A549 (cell line): ENCODE measurements around the gene ALOX12. TPM values are rescaled to one million over a fixed set of nuclear protein-coding genes. Genes with fewer than 3 reads are reported as not detected.
"Not testable (repeated sequence)": the region's sequence is repeated elsewhere in the genome, so short reads cannot be mapped to it uniquely, and the experiment has no call there.

Experiments used
- ATAC-seq, 2 experiments: fragments of 200-7000 bp in 1 of 2; fragments of >200 bp in 1 of 2; cut with Nextera tagmentation in 1 of 2; cut with Tn5 transposase in 1 of 2; 3 replicates each; pipeline versions ENCODE4 v1.8.0 to v1.9.1; 2018 to 2020; ENCODE audit warnings: mild to moderate bottlenecking in 1 of 2, moderate library complexity in 1 of 2
- CTCF ChIA-PET: fragments of 300-600 bp; sonication (Branson Sonifier 250); formaldehyde crosslinking; extraction: SDS; loops from one replicate; lab custom pipeline; 2021; ENCODE audit warnings: antibody characterized with exemption, inconsistent platforms; lab: Yijun Ruan, JAX
- POLR2A ChIA-PET: fragments of 350-600 bp; formaldehyde crosslinking; extraction: SDS; loops from one replicate; lab custom pipeline; 2021; ENCODE audit warnings: antibody characterized with exemption, inconsistent platforms; lab: Yijun Ruan, JAX
- DNase-seq, 2 experiments: peaks; one replicate each; pipeline versions ENCODE4 v3.0.0 to v3.0.0-alpha.2; 2011 to 2016; ENCODE audit warnings: low read depth in 1 of 2, low spot score in 1 of 2
- FAIRE-seq: peaks from 2 replicates; lab custom pipeline; 2011; peaks lifted over from hg19 to GRCh38; lab: Jason Lieb, UNC
- H3K27ac ChIP-seq, 2 experiments: fragments of >200 bp; sonication (Bioruptor Twin); formaldehyde crosslinking; 3 replicates each; pipeline ENCODE4 v1.5.1; 2016 to 2017
- H3K4me1 ChIP-seq: fragments of >200 bp; sonication (Bioruptor Twin); formaldehyde crosslinking; 3 replicates; pipeline ENCODE4 v1.6.1; 2016
- H3K4me2 ChIP-seq: fragments of >200 bp; sonication (Bioruptor Twin); formaldehyde crosslinking; 3 replicates; pipeline ENCODE4 v1.6.1; 2016
- H3K4me3 ChIP-seq: fragments of >200 bp; sonication (Bioruptor Twin); formaldehyde crosslinking; 3 replicates; pipeline ENCODE4 v1.5.1; 2016
- H3K9me3 ChIP-seq: fragments of >200 bp; sonication (Bioruptor Twin); formaldehyde crosslinking; 3 replicates; pipeline ENCODE4 v1.6.1; 2016
- CEBPB ChIP-seq, 2 experiments: fragments of >200 bp in 1 of 2; sonication (Bioruptor Twin) in 1 of 2; formaldehyde crosslinking in 1 of 2; IDR thresholded peaks; 2 replicates each; pipeline ENCODE4 v1.6.1; 2012 to 2016
- EHF ChIP-seq: fragments of 250-450 bp; sonication (Bioruptor Pico); IDR thresholded peaks from 2 replicates; pipeline ENCODE4 v1.5.0; 2020; ENCODE audit warnings: mild to moderate bottlenecking
- EHMT2 ChIP-seq: fragments of 200-600 bp; sonication (generic); IDR thresholded peaks from 2 replicates; pipeline ENCODE4 v1.6.1; 2016; ENCODE audit warnings: antibody characterized with exemption, low read depth, mild to moderate bottlenecking, moderate library complexity
- EP300 ChIP-seq, 2 experiments: fragments of >200 bp; sonication (Bioruptor Twin); formaldehyde crosslinking; IDR thresholded peaks; 2 replicates in 1 of 2; 3 replicates in 1 of 2; pipeline ENCODE4 v1.6.1; 2016 to 2017
- FOXS1 ChIP-seq: fragments of 250-450 bp; sonication (Bioruptor Pico); IDR thresholded peaks from 2 replicates; pipeline ENCODE4 v1.5.0; 2020; ENCODE audit warnings: mild to moderate bottlenecking, moderate library complexity
- GATA3 ChIP-seq: IDR thresholded peaks from 2 replicates; pipeline ENCODE4 v1.6.1; 2012; ENCODE audit warnings: borderline replicate concordance
- HOXB5 ChIP-seq: fragments of 250-450 bp; sonication (Bioruptor Pico); IDR thresholded peaks from 2 replicates; pipeline ENCODE4 v1.5.0; 2020; ENCODE audit warnings: mild to moderate bottlenecking, moderate library complexity
- JUN ChIP-seq, 2 experiments: fragments of >200 bp; sonication (Bioruptor Twin); formaldehyde crosslinking; IDR thresholded peaks; 2 replicates in 1 of 2; 3 replicates in 1 of 2; pipeline ENCODE4 v1.6.1; 2016 to 2017
- KDM1A ChIP-seq: fragments of 200-600 bp; sonication (generic); IDR thresholded peaks from 2 replicates; pipeline ENCODE4 v1.6.1; 2016; ENCODE audit warnings: low read depth, mild to moderate bottlenecking
- MAFK ChIP-seq: fragments of 450-650 bp; IDR thresholded peaks from 2 replicates; pipeline ENCODE4 v1.6.1; 2014; ENCODE audit not compliant: partially characterized antibody
- MYC ChIP-seq: IDR thresholded peaks from 2 replicates; pipeline ENCODE4 v1.6.1; 2012; ENCODE audit warnings: mild to moderate bottlenecking, inconsistent platforms, low read length, improper control_type of control experiment, borderline replicate concordance
- POLR2A ChIP-seq: IDR thresholded peaks from 2 replicates; pipeline ENCODE4 v1.6.1; 2012; ENCODE audit warnings: mild to moderate bottlenecking, low read length
- SMC3 ChIP-seq: fragments of >200 bp; sonication (Bioruptor Twin); formaldehyde crosslinking; IDR thresholded peaks from 3 replicates; pipeline ENCODE4 v1.6.1; 2018; ENCODE audit warnings: inconsistent platforms
- TFCP2L1 ChIP-seq: fragments of 250-450 bp; sonication (Bioruptor Pico); IDR thresholded peaks from 2 replicates; pipeline ENCODE4 v1.5.0; 2021; ENCODE audit warnings: mild to moderate bottlenecking
- ZC3H11A ChIP-seq: fragments of 450-650 bp; IDR thresholded peaks from 2 replicates; pipeline ENCODE4 v1.6.1; 2014; ENCODE audit warnings: antibody characterized with exemption, mild to moderate bottlenecking
- ZNF302 ChIP-seq: fragments of 250-450 bp; sonication (Bioruptor Pico); IDR thresholded peaks from 2 replicates; pipeline ENCODE4 v1.9.0; 2021; ENCODE audit warnings: inconsistent platforms, mild to moderate bottlenecking, moderate library complexity
- WGBS: methylation state at CpG from one replicate; pipeline ENCODE4 v1.1.6; 2017; ENCODE audit errors: missing lambda C conversion rate; 5-methylcytosine and 5-hydroxymethylcytosine counted together
- polyA plus RNA-seq, 4 experiments: library from polyadenylated mRNA; depleted of rRNA in 3 of 4; stranded (reverse); fragments of >200 nt; fragmentation: RNase III in 1 of 4; extraction: RNeasy Plus Mini Kit Qiagen cat#74134 plus additional on column Dnase treatment in 1 of 4; gene quantifications; 2 replicates in 3 of 4; 3 replicates in 1 of 4; pipeline ENCODE4 v1.2.3, GENCODE V29; 2011 to 2017
- TF ChIP-seq, protein P1 (sequence below): fragments of 150-350 bp; IDR thresholded peaks from 2 replicates; pipeline ENCODE4 v1.6.1; 2014; ENCODE audit warnings: low read depth, mild to moderate bottlenecking, low read length
- TF ChIP-seq, protein P2 (sequence below): IDR thresholded peaks from 2 replicates; pipeline ENCODE4 v1.6.1; 2012
- TF ChIP-seq, protein P3 (sequence below): fragments of 250-450 bp; sonication (Bioruptor Pico); IDR thresholded peaks from 2 replicates; pipeline ENCODE4 v1.5.0; 2021; ENCODE audit warnings: mild to moderate bottlenecking, moderate library complexity, borderline replicate concordance

The ALOX12 gene
- polyA plus RNA-seq, 2 of the 4 experiments (the other 2 are of a cell fraction): not detected

DNA sequence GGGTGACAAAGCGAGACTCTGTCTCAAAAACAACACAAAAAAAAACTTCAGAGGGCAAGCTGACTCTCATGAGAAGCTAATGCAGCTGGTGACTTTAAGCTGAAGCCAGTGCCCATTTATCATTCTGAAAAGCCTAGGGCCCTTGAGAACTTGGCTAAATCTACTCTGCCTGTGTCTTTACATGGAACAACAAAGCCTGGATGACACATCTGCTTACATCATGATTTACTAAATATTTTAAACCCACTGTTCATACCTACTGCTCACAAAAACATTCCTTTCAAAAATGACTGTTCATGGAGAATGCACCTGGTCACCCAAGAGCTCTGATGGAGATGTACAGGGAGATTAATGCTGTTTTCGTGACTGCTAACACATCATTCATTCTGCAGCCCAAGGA, 6.1 kb upstream of the ALOX12 start:
- no peak for DNase-seq
- H3K4me1 ChIP-seq: no peaks in the 10 kb centered on the region
- ATAC-seq: no peak
- no peak overlapping the region for H3K4me3 ChIP-seq
- FAIRE-seq: no peak
- CTCF ChIA-PET: interaction anchor here (1.0 to 2.4 kb wide), 9 partner anchors 10 to 517 kb away, joined by 3 to 13 read pairs (median 6); no protein-coding TSS in a partner anchor
- POLR2A ChIA-PET: no interaction called here
- TF ChIP-seq HOXB5 (CRISPR knock-in tag) (no peak), EHF (CRISPR knock-in tag) (no peak), MAFK (no peak), FOXS1 (CRISPR knock-in tag) (no peak), CEBPB (IDR thresholded peaks at IDR 0.05) (no peak), ZNF302 (CRISPR knock-in tag) (no peak), KDM1A (no peak), TFCP2L1 (CRISPR knock-in tag) (no peak), ZC3H11A (no peak), MYC (no peak), SMC3 (no peak)
- TF ChIP-seq, protein P1, sequence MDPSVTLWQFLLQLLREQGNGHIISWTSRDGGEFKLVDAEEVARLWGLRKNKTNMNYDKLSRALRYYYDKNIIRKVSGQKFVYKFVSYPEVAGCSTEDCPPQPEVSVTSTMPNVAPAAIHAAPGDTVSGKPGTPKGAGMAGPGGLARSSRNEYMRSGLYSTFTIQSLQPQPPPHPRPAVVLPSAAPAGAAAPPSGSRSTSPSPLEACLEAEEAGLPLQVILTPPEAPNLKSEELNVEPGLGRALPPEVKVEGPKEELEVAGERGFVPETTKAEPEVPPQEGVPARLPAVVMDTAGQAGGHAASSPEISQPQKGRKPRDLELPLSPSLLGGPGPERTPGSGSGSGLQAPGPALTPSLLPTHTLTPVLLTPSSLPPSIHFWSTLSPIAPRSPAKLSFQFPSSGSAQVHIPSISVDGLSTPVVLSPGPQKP: no peak
- H3K27ac ChIP-seq: no peak overlapping the region
- H3K4me2 ChIP-seq: no peak overlapping the region
- H3K9me3 ChIP-seq: no peaks in the 10 kb centered on the region
- 76% methylated on average over 2 of the region's 2 CpGs for WGBS

DNA sequence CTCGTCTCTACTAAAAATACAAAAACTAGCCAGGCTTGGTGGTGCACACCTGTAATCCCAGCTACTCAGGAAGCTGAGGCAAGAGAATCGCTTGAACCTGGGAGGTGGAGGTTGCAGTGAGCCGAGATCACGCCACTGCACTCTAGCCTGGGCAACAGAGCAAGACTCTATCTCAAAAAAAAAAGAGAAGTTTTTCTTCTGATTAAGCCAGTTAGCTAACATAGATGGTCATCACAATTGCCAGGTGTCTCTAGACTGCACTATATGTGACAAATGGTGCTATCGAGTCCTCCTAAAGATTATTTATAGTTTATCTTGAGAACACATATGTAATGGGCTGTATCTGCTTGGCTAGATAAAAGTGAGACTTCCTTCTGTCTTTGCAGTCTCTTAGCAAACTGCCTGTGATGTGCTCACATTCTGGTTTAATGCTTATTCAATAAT, 2.2 kb upstream of the ALOX12 start:
- DNase-seq, POLR2A ChIA-PET, H3K4me1 ChIP-seq, ATAC-seq, H3K9me3 ChIP-seq, FAIRE-seq, H3K27ac ChIP-seq, H3K4me2 ChIP-seq, H3K4me3 ChIP-seq: not testable (repeated sequence)
- 88% methylated on average over 5 of the region's 5 CpGs for WGBS
- CTCF ChIA-PET: interaction anchor here (1.0 to 5.0 kb wide), 4 partner anchors 12 to 150 kb away, joined by 3 to 44 read pairs (median 14); no protein-coding TSS in a partner anchor

DNA sequence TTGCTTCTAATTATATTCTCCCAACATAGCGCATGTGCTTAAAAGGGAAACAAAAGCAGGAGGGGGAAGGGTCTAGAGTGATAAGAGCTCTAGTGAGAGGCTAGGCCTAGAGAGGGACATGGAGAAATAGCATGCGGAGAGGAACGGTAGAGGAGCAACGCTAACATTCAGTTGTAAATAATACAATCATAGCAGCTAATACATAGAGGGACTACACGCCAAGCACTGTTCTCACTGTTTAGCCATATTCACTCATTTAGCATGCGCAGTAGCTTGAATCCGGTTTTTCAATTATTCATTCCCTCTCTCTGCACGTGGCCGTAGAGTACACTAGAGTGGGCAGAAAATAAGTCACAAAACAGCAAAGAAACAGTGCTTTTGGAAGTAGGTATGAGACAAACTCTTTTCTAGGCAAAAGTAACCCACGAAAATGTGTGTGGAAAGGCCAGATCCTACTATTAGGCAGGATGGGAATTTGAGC, 1.7 kb upstream of the ALOX12 start:
- no peak for TF ChIP-seq EP300 (IDR thresholded peaks at IDR 0.05)
- TF ChIP-seq, protein P2, sequence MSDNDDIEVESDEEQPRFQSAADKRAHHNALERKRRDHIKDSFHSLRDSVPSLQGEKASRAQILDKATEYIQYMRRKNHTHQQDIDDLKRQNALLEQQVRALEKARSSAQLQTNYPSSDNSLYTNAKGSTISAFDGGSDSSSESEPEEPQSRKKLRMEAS: no peak
- no peak for TF ChIP-seq EHMT2
- TF ChIP-seq, protein P3, sequence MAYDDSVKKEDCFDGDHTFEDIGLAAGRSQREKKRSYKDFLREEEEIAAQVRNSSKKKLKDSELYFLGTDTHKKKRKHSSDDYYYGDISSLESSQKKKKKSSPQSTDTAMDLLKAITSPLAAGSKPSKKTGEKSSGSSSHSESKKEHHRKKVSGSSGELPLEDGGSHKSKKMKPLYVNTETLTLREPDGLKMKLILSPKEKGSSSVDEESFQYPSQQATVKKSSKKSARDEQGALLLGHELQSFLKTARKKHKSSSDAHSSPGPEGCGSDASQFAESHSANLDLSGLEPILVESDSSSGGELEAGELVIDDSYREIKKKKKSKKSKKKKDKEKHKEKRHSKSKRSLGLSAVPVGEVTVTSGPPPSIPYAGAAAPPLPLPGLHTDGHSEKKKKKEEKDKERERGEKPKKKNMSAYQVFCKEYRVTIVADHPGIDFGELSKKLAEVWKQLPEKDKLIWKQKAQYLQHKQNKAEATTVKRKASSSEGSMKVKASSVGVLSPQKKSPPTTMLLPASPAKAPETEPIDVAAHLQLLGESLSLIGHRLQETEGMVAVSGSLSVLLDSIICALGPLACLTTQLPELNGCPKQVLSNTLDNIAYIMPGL (CRISPR knock-in tag): no peak
- 0 out of 5 replicates have a peak, but pooled peaks of 1 of the 2 experiments have one; percentile 35 for TF ChIP-seq JUN (IDR thresholded peaks at IDR 0.05)
- TF ChIP-seq GATA3: no peak
- TF ChIP-seq HOXB5 (CRISPR knock-in tag): no peak
- no peak for TF ChIP-seq POLR2A
- Histone ChIP-seq H3K9me3 (no peaks in the 10 kb centered on the region), H3K4me3 (no peak overlapping the region), H3K27ac (no peak overlapping the region), H3K4me2 (no peak overlapping the region), H3K4me1 (no peaks in the 10 kb centered on the region)
- POLR2A ChIA-PET: interaction anchor here (0.6 kb wide), 1 partner anchor 334 kb away, joined by 4 read pairs; no protein-coding TSS in a partner anchor
- CTCF ChIA-PET: interaction anchor here (1.2 to 5.0 kb wide), 5 partner anchors 11 to 151 kb away, joined by 3 to 44 read pairs (median 5); no protein-coding TSS in a partner anchor
- FAIRE-seq (no peak), DNase-seq (no peak), ATAC-seq (no peak)
- WGBS: 91% methylated on average over 10 of the region's 10 CpGs
